GM12872 (cell line): ENCODE results near the gene LRRC14B.

Source experiments
- CTCF ChIP-seq: IDR thresholded peaks from 3 replicates; pipeline ENCODE4 v1.5.1; 2011; ENCODE audit warnings: low read depth, mild to moderate bottlenecking, low read length, moderate library complexity; ENCODE audit not compliant: insufficient read depth

The LRRC14B gene

GRCh38 chr5:149745-150485, 41.4 kb upstream of the LRRC14B start:
- TF ChIP-seq CTCF: no peak

GRCh38 chr5:150746-151145, 40.5 kb upstream of the LRRC14B start:
- no peak for TF ChIP-seq CTCF

GRCh38 chr5:152077-152476, 39.2 kb upstream of the LRRC14B start:
- TF ChIP-seq CTCF: no peak

- no peak for TF ChIP-seq CTCF
These were observed 38.0 kb upstream of the LRRC14B start for GRCh38 chr5:153256-153655.

GRCh38 chr5:154236-154635, 37.1 kb upstream of the LRRC14B start:
- no peak for TF ChIP-seq CTCF

GRCh38 chr5:154826-155225, 36.5 kb upstream of the LRRC14B start:
- no peak for TF ChIP-seq CTCF

- TF ChIP-seq CTCF: no peak
These were observed 35.5 kb upstream of the LRRC14B start for GRCh38 chr5:155651-156410.
